ENCODE data around the gene MLX. TPM values are rescaled to one million over a fixed set of nuclear protein-coding genes. Genes with fewer than 3 reads are reported as not detected.

Gene MLX, protein sequence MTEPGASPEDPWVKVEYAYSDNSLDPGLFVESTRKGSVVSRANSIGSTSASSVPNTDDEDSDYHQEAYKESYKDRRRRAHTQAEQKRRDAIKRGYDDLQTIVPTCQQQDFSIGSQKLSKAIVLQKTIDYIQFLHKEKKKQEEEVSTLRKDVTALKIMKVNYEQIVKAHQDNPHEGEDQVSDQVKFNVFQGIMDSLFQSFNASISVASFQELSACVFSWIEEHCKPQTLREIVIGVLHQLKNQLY
- 10 to 100 TPM; 24.9 to 28.7 TPM for total RNA-seq

DNA sequence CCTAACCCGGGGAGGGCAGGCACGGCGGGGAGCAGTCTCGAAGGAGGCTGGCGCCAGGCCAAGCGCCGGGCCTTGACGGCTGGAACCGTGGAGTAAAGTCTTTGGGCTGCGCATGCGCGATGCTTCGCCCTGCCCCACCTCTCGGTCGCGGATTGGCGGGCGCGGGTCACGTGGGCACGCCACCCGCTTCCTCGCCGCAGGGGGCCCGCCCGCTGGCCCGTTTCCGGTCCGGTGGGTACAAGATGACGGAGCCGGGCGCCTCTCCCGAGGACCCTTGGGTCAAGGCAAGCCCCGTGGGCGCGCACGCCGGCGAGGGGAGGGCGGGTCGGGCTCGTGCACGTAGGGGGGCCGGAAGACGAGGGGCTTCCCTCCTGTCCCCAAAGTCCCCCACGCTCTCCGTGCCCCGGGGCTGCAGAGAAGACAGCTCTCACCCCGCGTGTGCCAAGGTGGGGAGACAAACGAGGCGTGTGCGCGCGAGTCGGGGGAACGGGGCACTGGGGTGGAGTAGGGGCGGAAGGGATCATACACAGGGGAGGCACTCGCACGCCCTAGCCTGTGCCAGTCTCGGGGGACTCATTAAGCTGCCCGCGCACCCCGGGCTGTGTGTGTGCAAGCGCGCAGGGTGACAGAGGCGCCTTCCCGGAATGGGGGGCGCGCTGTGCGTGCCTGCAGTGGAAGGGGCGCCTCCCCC lies at the start of gene MLX:
MLX (plus strand) TSS at position 218 of the 691 bp plus-strand sequence; CDS start at position 243, 25 bp downstream.
- DNase-seq (peak; percentile 95 to 97 (median 96)), ATAC-seq (peak; percentile 81)
- H3K9me3 ChIP-seq = no peaks in the 10 kb centered on the region
- peak within 1 kb of the TSS; percentile 39 to 67 for H3K4me3 ChIP-seq
- peaks cover 69% of the 10 kb centered on the region for H3K4me1 ChIP-seq
- H3K27ac ChIP-seq = peak within 1 kb of the TSS; percentile 79 to 96 (median 94)
- H3K27me3 ChIP-seq = no peaks in the 10 kb centered on the region
- TF ChIP-seq, protein P1, sequence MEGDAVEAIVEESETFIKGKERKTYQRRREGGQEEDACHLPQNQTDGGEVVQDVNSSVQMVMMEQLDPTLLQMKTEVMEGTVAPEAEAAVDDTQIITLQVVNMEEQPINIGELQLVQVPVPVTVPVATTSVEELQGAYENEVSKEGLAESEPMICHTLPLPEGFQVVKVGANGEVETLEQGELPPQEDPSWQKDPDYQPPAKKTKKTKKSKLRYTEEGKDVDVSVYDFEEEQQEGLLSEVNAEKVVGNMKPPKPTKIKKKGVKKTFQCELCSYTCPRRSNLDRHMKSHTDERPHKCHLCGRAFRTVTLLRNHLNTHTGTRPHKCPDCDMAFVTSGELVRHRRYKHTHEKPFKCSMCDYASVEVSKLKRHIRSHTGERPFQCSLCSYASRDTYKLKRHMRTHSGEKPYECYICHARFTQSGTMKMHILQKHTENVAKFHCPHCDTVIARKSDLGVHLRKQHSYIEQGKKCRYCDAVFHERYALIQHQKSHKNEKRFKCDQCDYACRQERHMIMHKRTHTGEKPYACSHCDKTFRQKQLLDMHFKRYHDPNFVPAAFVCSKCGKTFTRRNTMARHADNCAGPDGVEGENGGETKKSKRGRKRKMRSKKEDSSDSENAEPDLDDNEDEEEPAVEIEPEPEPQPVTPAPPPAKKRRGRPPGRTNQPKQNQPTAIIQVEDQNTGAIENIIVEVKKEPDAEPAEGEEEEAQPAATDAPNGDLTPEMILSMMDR (IDR thresholded peaks at IDR 0.05) = no peak
- TF ChIP-seq POLR2A (IDR thresholded peaks at IDR 0.05) = peak; percentile 14 to 44 (median 30)
- peaks cover 7 to 34% of the 10 kb centered on the region in 2 donors for H3K36me3 ChIP-seq (replicated peaks in 1 of 2; ENCODE audit: insufficient read depth in 1 of 2, low read depth in 2 of 2)
- WGBS, 2 donors = 1% methylated on average over 23 to 71 of the region's 72 CpGs
- intact Hi-C loops (cut with DNase I) = no loop called here

DNA sequence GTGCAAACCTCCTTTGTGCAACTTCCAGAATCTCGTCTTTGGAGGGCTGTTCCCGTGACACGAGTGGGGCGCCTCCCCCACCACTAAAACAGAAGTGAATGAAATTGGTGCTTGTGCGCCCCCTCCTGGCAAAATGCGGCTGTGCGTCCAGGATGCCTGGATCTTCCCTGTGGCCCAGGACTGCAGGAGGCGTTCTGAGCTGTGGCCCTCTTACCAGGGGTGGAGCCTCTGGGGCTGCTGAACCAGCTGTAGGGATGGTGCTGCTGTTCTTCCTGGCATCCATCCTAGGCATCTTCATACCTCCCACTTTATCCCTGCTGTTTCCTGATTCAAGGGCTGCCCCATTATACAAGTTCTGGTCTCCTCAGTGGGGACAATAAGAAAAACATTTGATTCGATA lies 49.4 kb upstream of the MLX start:
- intact Hi-C loops (cut with DNase I) = loop anchor here (10.0 kb wide), 1 partner anchor 203 kb away; no protein-coding TSS in a partner anchor
- 20 to 34% methylated on average over 8 to 9 of the region's 9 CpGs for WGBS, 2 donors

DNA sequence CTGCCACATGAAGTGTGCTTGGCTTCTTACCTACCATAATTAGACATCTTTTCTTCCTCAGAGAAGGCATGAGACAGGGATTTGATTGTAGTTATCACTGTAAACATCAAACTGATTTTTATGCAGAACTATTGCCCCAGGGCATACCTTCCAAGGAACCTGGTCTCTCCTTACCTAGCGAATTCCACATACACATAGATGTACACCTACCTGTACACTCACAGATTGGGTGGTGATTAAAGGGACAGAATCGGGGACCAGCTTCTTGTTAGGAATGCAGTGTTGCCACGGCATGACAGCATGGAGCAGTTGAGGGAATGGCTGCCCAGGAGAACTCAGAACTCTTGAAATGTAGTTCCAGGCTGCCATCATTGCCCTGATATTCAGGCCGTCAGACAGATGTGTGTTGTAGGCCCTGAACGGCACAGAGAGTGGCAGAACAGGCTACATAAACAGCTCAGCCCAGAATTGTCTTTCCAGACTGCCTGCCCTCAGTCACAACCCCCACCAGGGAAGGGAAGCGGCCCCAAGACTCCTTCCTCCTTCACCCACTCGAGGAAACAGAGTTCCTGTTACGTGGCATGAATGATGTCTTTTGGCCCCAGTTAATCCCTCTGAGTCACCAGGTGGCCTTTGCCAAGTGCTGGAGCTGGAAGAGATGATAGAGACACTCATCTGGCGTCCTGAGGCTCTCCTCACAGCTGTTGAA lies 48.7 kb upstream of the MLX start:
- Histone ChIP-seq H3K27me3 (no peaks in the 10 kb centered on the region), H3K9me3 (no peaks in the 10 kb centered on the region), H3K4me1 (peaks cover 40% of the 10 kb centered on the region), H3K36me3 (replicated peaks in 1 of 2; ENCODE audit: insufficient read depth in 1 of 2, low read depth in 2 of 2) (no peaks in the 10 kb centered on the region), H3K4me3 (no peak overlapping the region), H3K27ac (peak overlapping the region; percentile 41 to 80 (median 70))
- ATAC-seq = peak; percentile 49
- TF ChIP-seq POLR2A (IDR thresholded peaks at IDR 0.05) = peak in 1 of 3 donors; percentile 5
- TF ChIP-seq, protein P1 (IDR thresholded peaks at IDR 0.05) = no peak
- peak; percentile 53 to 78 (median 66) for DNase-seq
- intact Hi-C loops (cut with DNase I) = loop anchor here (10.0 kb wide), 1 partner anchor 203 kb away; no protein-coding TSS in a partner anchor
- WGBS, 2 donors = 48 to 49% methylated on average over 6 to 9 of the region's 9 CpGs

More for the DNA sequence above, 49.4 kb upstream of the MLX start:
- DNase-seq = peak; percentile 73 to 85 (median 82)
- Histone ChIP-seq H3K36me3 (replicated peaks in 1 of 2; ENCODE audit: insufficient read depth in 1 of 2, low read depth in 2 of 2) (no peaks in the 10 kb centered on the region), H3K27ac (peak overlapping the region; percentile 41 to 80 (median 70)), H3K4me1 (peaks cover 40% of the 10 kb centered on the region), H3K4me3 (no peak overlapping the region), H3K9me3 (no peaks in the 10 kb centered on the region), H3K27me3 (no peaks in the 10 kb centered on the region)
- ATAC-seq = peak; percentile 64
- TF ChIP-seq POLR2A (IDR thresholded peaks at IDR 0.05) = no peak
- TF ChIP-seq, protein P1 (IDR thresholded peaks at IDR 0.05) = peak; percentile 76 to 89 (median 87)

DNA sequence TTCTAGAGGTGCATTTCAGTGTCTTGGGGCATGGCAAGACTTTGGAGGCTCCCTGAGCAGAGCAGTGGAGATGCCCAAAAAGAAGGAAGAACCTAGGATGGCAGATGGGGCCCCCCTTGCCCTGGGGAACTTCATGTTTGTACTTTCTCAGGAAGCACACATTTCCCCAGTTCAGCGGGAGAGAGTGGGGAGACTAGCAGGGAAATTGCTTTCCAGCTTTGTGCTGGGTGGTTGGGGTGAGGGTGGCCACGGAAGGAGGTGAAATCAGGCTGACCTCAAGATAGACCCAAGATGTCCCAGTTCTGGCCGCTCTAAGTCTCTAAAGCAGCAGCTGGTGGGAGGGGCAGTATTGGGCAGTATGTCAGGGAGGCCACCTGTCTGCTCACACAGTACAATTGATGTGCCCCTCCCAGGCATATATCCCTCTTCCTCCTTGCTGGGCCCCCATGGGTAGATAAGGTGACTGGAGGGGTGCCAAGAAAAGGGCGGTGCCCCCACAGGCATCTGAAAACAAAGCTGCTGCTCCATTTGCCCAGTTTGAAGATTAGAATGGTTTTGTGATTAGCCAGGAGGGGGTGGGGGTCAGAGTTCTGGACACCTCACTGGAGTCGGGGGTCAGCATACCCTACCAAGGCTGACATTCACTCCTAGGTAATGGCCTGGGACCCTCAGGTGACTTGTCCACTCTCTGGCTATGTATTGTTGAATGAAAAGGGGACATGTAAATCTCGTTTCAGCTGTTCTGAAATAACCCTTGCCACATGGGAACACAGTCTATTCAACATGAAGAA lies 48.0 kb upstream of the MLX start:
- 42 to 73% methylated on average over 4 to 6 of the region's 6 CpGs for WGBS, 2 donors
- TF ChIP-seq POLR2A (IDR thresholded peaks at IDR 0.05) = no peak
- TF ChIP-seq, protein P1 (IDR thresholded peaks at IDR 0.05) = no peak
- ATAC-seq = no peak

More for the DNA sequence above, 48.0 kb upstream of the MLX start:
- intact Hi-C loops (cut with DNase I) = loop anchor here (10.0 kb wide), 1 partner anchor 204 kb away; no protein-coding TSS in a partner anchor
- Histone ChIP-seq H3K4me1 (peaks cover 40% of the 10 kb centered on the region), H3K27ac (peak overlapping the region; percentile 44 to 80 (median 70)), H3K36me3 (replicated peaks in 1 of 2; ENCODE audit: insufficient read depth in 1 of 2, low read depth in 2 of 2) (no peaks in the 10 kb centered on the region), H3K4me3 (no peak overlapping the region), H3K9me3 (no peaks in the 10 kb centered on the region), H3K27me3 (no peaks in the 10 kb centered on the region)
- peak; percentile 15 to 35 (median 24) for DNase-seq
